Ectodermal cell (in vitro differentiated cells): Measurements from ENCODE around the gene MRPS14. TPM values are rescaled to one million over a fixed set of nuclear protein-coding genes. Genes with fewer than 3 reads are reported as not detected.

Experiments used
- H3K27ac ChIP-seq: 2 replicates; pipeline ENCODE4 v1.7.0; 2013; ENCODE audit warnings: mild to moderate bottlenecking, low read depth, low read length; ENCODE audit not compliant: insufficient read depth, poor library complexity, severe bottlenecking
- H3K27me3 ChIP-seq: 2 replicates; pipeline ENCODE4 v1.7.0; 2013; ENCODE audit warnings: mild to moderate bottlenecking, low read length; ENCODE audit not compliant: insufficient read depth, control insufficient read depth, poor library complexity, severe bottlenecking
- H3K36me3 ChIP-seq: one replicate; pipeline ENCODE4 v1.7.0; 2013; ENCODE audit warnings: low read length; ENCODE audit not compliant: control insufficient read depth, insufficient read depth
- H3K4me1 ChIP-seq: one replicate; pipeline ENCODE4 v1.7.0; 2013; ENCODE audit warnings: low read length; ENCODE audit not compliant: control insufficient read depth, insufficient read depth
- H3K4me3 ChIP-seq: 2 replicates; pipeline ENCODE4 v1.7.0; 2013; ENCODE audit warnings: low read depth, low read length, control low read depth; ENCODE audit not compliant: insufficient read depth
- H3K9me3 ChIP-seq: 2 replicates; pipeline ENCODE4 v1.7.0; 2013; ENCODE audit warnings: mild to moderate bottlenecking, low read length, moderate library complexity; ENCODE audit not compliant: control insufficient read depth
- WGBS, 2 experiments: methylation state at CpG; one replicate each; pipeline ENCODE4 v1.1.7; 2013; ENCODE audit warnings: missing lambda C conversion rate in 2 of 2; 5-methylcytosine and 5-hydroxymethylcytosine counted together
- polyA plus RNA-seq, 4 experiments: library from polyadenylated mRNA; stranded (reverse); fragments of 50-300 nt; gene quantifications; one replicate each; pipeline ENCODE4 v1.2.3, GENCODE V29; 2013

MRPS14 gene
- polyA plus RNA-seq (2013, experiment 1 of 4): 44.4 TPM
- polyA plus RNA-seq (2013, experiment 2 of 4): 48.4 TPM
- polyA plus RNA-seq (2013, experiment 3 of 4): 36.6 TPM
- polyA plus RNA-seq (2013, experiment 4 of 4): 39.0 TPM

DNA sequence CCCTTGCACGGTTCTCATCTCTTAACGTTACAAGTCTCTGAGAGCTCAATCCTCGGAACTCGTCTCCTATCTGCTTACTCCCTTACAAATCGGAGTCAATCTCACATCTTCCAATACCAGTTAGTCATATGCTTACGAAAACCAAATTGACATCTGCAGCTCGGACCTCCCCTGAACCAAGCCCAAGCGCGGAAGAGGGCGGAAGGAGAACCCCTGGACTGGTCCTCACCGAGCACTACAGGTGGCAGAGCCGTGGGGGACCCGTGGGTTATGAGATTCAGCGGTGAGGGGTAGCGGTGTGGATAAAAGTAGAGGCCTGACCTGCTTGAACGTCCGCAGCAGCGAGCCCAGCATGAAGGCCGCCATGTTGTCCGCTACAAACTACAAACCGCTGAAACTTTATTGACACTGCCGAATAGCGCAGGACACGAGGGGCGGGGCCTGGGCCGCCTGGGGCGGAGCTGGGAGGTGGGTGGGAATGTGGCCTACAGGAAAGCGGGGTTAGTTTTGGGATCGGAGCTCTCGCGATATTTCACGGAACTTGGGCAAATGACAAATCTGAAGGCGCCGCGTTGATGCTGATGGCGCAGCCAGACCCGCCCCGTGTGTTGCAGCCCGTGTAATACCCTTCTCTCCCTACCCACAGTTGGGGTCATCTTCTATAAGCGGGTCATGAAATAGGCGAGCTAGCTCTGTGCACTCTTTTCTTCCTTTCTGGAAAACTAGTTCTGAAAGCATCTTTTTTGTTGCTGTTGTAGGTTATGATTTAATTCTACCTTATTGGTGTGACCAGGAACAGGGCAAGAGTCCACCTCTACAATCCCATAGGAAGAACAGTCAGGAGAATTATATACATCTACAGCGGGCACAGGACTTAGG is at the start of gene MRPS14:
Gene MRPS14, minus strand, starts transcription at position 383 of the 879 bp plus-strand sequence. Its CDS starts 17 bp downstream, at position 366.
- Histone ChIP-seq H3K9me3 (no peaks in the 10 kb centered on the region), H3K27me3 (no peaks in the 10 kb centered on the region), H3K36me3 (no peaks in the 10 kb centered on the region), H3K4me1 (no peaks in the 10 kb centered on the region), H3K4me3 (peak within 1 kb of the TSS; percentile 66), H3K27ac (peak within 1 kb of the TSS; percentile 78)
- 5% methylated on average over 42 of the region's 42 CpGs for WGBS, 2 experiments

DNA sequence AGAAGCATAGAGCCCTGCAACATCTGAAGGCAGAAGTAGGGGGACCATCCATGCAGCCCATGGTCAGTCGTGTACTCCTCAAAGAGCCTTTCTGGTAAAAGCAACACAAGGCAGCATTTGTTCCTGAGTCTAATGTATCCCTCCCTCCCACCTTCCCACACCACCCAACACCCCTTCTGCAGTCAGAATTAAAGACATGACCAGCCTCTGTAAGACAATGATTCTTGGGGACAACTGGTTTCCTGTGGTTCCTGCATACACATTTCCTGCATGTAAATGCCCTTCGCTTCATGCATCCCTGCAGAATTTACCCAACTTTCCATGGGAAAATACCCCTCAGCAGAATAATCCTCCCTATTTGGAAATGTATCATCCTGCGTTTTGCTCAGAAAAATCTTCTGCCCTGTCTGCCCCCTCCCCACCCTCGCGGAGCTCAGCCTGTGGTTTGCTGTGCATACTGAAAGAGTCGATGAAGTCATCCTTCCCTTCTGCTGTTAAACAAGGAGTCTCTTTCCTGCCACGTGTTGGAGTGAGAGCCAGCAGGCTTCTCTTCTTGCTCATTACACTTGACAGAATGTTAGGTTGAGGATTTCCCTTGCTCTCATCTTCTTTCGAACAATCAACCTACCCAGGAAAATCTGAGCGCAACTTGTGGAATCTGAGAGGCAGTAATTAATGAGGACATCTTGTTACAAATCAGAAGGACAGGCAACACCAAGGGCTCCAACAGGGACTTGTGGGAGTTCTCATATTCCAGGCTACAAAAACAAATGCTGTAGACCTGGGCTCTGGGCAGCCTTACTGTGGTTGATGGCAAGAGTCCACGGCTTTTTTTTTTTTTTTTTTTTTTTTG is 49.1 kb upstream of the MRPS14 start:
- Histone ChIP-seq H3K36me3 (no peaks in the 10 kb centered on the region), H3K4me1 (peaks cover 7% of the 10 kb centered on the region), H3K27me3 (no peaks in the 10 kb centered on the region), H3K27ac (no peak overlapping the region), H3K4me3 (no peak overlapping the region), H3K9me3 (no peaks in the 10 kb centered on the region)
- 56 to 58% methylated on average over 10 of the region's 10 CpGs for WGBS, 2 experiments

DNA sequence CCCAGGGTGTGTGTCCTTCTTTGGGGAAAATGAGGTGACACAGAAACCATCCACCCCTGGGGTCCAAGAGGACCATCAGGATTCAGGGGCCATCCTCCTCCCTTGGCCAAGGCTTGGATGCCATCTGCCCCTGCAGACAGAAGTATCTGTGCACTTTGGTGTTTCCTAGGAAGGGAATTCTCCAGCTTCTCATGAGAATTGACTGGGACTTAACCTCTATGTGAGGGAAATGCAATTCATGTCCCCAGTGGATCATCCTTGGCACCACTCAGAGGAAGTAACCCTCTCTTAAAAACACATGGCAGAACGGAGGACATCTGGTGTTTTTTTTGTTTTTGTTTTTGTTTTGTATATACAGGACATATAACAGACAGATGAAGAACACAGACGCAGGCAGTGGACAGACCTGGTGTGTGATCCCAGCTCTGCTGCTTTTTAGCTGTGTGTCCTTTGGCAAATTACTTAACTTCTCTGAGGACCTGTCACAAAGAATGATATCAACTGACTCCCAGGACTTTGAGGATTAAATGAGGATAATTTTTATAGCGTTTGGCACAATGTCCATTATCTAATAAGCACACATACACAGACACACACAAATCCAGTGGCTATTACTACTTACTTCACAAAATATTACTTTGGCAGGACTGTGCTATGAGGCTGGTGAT is 48.2 kb upstream of the MRPS14 start:
- Histone ChIP-seq H3K4me1 (peaks cover 7% of the 10 kb centered on the region), H3K27ac (no peak overlapping the region), H3K9me3 (no peaks in the 10 kb centered on the region), H3K27me3 (no peaks in the 10 kb centered on the region), H3K4me3 (no peak overlapping the region), H3K36me3 (no peaks in the 10 kb centered on the region)
- 97 to 98% methylated on average over 3 of the region's 3 CpGs for WGBS, 2 experiments

DNA sequence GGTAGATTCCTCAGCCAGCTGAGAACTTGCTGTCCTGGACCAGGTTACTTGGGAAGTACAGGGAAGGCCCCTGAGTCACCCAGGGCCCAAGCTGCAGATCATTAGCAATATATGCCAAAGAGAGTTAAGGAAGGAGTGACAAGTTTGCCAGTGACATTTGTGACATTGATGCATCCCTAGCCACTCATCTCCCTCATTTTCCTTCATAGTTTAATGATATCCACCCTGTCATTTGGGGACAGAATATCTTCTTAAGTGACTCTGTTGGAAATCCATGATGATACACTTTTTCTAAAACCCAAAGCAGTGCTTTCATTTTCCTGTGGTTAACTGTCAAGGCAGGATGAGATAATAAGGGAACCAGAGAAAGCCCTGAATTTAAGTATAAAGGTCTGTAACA is 47.6 kb upstream of the MRPS14 start:
- H3K27ac ChIP-seq: no peak overlapping the region
- H3K4me3 ChIP-seq: no peak overlapping the region
- H3K4me1 ChIP-seq: peaks cover 7% of the 10 kb centered on the region
- H3K9me3 ChIP-seq: no peaks in the 10 kb centered on the region
- H3K27me3 ChIP-seq: no peaks in the 10 kb centered on the region
- no peaks in the 10 kb centered on the region for H3K36me3 ChIP-seq

DNA sequence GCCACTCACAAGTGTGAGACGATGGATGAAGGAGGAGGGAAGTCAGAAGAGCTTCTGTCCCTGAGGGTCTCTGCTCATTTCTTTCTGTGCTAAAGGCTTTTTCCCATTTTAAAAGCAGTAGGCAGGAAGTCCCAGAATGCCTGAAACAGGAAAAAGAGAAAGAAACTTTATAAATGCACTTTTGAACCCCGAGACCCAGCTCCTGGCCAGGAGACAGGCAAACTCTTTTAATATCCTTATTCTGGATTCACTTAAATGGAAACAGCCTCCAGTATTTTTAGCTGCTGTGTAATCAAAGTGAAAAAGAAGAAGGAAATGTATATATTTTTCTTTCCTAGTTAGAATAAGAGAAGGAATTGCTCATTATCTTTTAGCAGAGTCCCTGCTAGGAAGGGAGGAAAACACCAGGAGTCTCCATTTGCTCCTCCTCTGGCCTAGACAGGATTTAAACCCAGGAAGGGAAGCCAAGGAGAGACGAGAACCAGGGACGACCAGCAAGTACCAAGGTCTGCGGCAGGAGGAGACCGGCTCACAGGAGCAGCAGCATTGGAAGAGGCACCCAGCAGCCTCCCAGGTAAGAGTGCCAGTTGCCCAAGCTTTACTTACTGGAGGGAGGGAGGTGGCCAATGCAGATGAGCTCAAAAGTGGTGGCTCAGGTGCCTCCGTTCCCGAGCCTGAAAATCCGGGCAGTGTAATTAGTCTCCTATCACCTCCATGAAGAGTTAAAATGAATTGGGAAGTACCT is 44.3 kb upstream of the MRPS14 start, which contains the start of gene TNN:
Gene TNN, plus strand, starts transcription at position 472 of the 745 bp plus-strand sequence. CDS start 9,586 bp downstream, outside the sequence.
- WGBS, 2 experiments: 85 to 87% methylated on average over 9 of the region's 9 CpGs
- Histone ChIP-seq H3K36me3 (no peaks in the 10 kb centered on the region), H3K4me1 (no peaks in the 10 kb centered on the region), H3K27me3 (no peaks in the 10 kb centered on the region), H3K27ac (no peak within 1 kb of the TSS), H3K9me3 (no peaks in the 10 kb centered on the region), H3K4me3 (no peak within 1 kb of the TSS)

DNA sequence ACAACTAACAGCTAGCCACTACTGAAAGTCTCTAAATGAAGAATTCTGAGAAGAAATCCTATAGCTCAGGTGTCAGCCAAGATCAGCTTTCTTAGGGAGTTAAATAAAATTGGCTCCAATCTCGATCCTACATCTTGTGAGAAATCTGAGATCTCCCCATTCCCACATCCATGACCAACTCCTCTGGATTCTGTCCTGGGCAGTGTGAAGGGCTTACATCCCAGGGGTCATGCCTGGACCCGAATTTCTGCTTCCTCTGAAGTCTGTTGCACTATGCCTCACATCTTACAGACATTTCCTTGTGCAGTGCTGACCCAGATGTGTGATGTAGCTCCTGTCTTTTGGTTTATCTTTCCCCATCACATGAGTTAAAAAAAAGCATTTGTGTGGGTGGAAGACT is 39.6 kb upstream of the MRPS14 start:
- Histone ChIP-seq H3K36me3 (no peaks in the 10 kb centered on the region), H3K27ac (no peak overlapping the region), H3K4me1 (no peaks in the 10 kb centered on the region), H3K27me3 (no peaks in the 10 kb centered on the region), H3K4me3 (no peak overlapping the region), H3K9me3 (no peaks in the 10 kb centered on the region)
- WGBS, 2 experiments: 86 to 91% methylated on average over 2 of the region's 2 CpGs

DNA sequence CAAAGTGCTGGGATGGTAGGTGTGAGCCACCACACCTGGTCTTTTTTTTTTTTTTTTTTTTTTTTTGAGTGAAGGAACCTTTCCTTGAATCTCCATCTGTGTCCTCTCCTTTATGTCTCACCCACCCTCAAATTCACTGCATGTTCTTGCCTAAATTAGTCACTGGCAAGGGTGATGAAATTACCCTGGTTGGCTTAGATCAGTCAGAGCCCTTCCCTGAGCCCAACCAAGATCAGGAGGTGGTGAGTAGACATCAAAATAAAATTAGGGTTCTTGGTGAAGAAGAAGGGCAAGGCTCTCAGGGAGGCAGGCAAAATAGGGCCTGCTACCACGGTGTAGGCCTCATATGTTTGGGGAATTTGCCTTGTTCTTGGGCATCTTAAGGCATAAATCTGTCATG is 39.1 kb upstream of the MRPS14 start:
- WGBS, 2 experiments: 89% methylated on average over 1 of the region's 1 CpG
- no peaks in the 10 kb centered on the region for H3K36me3 ChIP-seq
- no peaks in the 10 kb centered on the region for H3K4me1 ChIP-seq
- no peak overlapping the region for H3K4me3 ChIP-seq
- no peaks in the 10 kb centered on the region for H3K9me3 ChIP-seq
- H3K27me3 ChIP-seq: no peaks in the 10 kb centered on the region
- H3K27ac ChIP-seq: no peak overlapping the region

DNA sequence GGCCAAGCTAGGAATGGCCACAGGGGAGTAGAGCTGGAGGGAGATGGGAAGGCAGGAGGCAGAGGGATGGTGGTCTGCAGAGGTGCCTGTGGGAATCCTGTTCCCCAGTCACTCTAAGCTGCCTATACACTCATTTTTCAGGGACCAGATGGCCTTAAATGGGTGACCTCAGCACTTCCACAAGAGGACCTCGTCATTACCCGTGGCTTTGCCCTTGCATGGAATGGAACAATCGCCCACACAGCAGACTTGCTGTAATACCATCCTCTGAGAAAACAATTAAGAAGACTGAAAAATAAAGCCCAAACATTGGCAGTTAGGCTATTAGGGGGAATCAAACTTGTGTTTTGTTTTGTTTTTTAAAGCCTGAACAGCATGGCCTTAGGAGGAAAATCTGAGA is 31.5 kb upstream of the MRPS14 start:
- H3K27ac ChIP-seq: no peak overlapping the region
- no peaks in the 10 kb centered on the region for H3K36me3 ChIP-seq
- no peaks in the 10 kb centered on the region for H3K9me3 ChIP-seq
- no peaks in the 10 kb centered on the region for H3K4me1 ChIP-seq
- 94 to 96% methylated on average over 3 of the region's 3 CpGs for WGBS, 2 experiments
- H3K4me3 ChIP-seq: no peak overlapping the region
- H3K27me3 ChIP-seq: no peaks in the 10 kb centered on the region

DNA sequence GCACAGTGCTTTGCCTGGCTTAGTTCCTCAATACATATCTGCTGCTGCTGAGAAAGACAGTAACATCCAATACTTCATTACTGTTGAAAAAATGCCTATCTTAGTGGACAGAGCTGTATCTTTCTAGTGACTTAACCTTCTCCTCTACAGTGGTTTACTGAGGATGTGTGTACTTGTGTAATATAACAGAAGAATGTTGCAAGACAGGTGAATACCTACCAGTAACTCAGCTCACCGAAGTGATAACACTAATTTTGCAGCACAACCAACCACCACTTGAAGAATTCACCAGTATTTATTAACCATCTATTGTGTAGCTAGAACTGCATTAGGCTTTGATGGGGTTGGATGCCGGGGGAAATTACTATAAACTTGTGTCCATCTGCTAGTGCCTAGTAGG is 27.8 kb upstream of the MRPS14 start:
- WGBS, 2 experiments: 90 to 94% methylated on average over 1 to 2 of the region's 2 CpGs

More for the DNA sequence above, 27.8 kb upstream of the MRPS14 start:
- H3K4me1 ChIP-seq: no peaks in the 10 kb centered on the region
- no peaks in the 10 kb centered on the region for H3K9me3 ChIP-seq
- H3K4me3 ChIP-seq: no peak overlapping the region
- no peak overlapping the region for H3K27ac ChIP-seq
- H3K27me3 ChIP-seq: no peaks in the 10 kb centered on the region
- no peaks in the 10 kb centered on the region for H3K36me3 ChIP-seq
